Activated CD4-positive, alpha-beta T cell treated with anti-CD3 and anti-CD28 coated beads, Interleukin-10, Interleukin-2, amounts not matched to agents 100 ng/mL and 50 ng/mL, durations not matched to agents 16 hours and 8 hours (primary cell): ENCODE measurements around the gene TCEAL9.
"Not testable (repeated sequence)": the region's sequence is repeated elsewhere in the genome, so short reads cannot be mapped to it uniquely, and the experiment has no call there.

ENCODE experiments used
- DNase-seq: peaks from one replicate; pipeline ENCODE4 v3.0.0-alpha.2; 2020

TCEAL9 gene, protein sequence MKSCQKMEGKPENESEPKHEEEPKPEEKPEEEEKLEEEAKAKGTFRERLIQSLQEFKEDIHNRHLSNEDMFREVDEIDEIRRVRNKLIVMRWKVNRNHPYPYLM

DNA sequence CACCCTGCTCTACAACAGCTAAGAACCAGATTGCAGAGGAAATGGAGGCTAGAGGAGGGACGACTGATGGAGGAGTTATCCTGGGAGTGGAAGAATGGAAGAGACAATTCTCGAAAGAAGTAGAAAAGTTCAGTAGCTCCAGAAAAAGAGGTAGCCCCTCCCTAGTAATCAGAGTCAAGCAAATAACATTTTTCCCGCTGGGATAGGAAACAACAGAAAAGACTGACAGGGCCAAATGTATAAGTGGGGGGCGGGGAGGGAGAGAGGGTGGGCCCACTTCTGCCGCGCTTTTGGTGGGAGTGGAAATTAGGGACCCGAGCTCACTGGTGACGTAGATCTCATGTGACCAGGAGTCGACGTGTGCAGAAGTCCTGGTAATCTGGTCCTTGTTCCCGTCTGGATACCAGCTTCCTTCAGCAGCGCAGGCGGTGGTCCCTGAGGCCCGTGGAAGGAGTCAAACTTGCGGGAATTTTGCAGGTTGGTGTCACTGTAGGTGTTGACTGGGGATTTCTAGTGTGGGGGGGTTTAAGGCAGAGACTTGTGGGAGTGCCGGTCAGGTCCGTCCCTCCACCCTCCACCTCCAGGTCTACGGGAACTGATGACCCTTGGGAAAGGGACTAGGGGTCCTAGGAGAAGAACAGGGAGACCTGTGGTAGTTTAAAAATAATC lies at the start of gene TCEAL9:
TSS of gene TCEAL9 (plus strand) at position 377 of the 669 bp plus-strand sequence. CDS start 1,179 bp downstream, outside the sequence.
- no peak for DNase-seq

DNA sequence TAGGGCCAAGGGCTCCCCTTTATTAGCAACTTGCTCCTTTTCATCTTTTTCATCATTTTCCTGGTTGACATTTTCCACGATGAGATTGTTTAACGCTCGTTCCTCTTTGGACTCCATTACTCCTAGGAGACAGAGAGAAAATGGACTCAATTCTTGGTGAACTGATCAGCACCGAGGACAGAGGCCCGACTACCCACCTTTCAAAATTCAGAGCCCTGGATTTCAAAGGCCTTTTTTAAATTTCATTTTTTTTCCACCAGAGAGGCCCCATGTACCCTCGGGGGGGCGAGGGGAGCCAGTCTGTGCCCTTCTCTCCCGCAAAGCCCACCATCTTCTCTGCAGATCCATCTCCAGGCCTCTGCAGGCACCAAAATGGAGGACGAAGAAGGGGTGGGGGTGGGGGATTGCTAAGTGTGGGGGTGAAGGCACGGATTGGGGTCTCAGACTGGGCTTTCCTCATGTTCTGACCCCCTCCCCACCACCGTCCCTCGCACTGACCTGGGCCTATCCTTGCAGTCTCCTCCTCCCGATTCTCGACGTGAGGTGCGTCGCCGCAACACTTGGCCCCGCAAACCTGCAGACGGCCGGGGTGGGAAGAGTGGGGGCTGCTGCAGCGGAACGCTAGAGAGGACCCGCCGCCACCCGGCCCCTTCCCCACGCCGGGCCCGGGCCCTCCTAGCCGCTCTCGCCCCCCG lies 46.3 kb upstream of the TCEAL9 start:
- DNase-seq: no peak

DNA sequence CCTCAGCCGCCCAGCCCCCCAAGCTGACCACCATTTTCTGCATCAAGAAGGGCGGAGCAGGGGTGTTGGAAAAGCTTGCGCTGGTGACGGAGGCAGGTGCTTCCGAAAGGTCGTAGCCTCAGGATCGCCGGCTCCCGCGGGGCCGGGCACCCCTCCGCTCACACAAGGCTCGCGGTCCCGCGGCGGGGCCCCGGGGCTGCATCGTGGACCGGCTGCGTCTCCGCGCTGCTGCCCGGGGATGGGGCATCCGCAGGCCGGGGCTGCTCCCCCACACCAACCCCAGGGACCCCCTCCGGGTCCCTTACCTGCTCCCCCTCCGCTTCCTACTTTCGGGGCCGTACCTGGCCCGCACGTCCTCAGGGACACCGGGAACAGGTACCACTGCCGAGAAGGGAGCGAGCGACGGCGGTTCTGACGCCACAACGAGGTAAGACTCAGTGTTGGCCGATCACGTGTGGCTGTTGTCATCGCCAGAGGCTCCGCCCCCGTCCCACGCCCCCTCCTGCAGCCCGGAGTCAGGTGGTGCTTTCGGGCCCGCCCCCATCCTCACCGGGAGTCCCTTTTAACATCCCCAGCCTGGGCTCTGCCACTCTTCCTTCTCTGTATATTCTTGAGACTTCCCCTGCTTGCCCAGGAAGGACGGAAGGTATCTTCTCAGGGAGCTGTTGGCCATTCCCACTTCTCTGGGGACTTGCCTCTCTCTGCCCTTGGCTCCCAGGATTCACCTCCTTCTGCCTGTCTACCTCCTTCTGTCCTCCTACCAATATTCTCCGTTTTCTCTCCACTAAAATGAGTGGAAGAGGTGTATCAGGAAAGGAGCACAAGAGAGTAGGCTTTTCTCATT lies 45.5 kb upstream of the TCEAL9 start, which contains the start of gene BEX2:
TSS of gene BEX2 (minus strand) at position 436 of the 844 bp plus-strand sequence. CDS start 1,014 bp downstream, outside the sequence.
- DNase-seq: peak; percentile 80

DNA sequence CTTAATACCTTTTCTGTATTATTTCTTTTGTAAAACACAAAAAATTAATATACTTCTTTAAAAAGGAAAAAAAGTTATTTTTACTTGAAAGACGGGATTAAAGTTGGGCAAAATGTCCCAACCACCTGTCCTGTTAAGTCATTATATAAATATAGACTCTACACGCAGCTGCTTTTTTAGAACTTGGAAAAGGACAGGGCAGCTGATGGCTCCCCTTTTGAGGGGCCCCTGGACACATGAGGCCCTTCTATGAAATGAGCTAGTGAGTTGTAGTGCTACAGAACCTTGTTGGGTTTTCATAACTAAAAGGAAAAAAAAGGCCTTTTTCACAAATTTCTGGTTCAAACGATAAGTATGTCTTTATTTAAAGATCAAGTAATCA lies 44.9 kb upstream of the TCEAL9 start:
- no peak for DNase-seq

DNA sequence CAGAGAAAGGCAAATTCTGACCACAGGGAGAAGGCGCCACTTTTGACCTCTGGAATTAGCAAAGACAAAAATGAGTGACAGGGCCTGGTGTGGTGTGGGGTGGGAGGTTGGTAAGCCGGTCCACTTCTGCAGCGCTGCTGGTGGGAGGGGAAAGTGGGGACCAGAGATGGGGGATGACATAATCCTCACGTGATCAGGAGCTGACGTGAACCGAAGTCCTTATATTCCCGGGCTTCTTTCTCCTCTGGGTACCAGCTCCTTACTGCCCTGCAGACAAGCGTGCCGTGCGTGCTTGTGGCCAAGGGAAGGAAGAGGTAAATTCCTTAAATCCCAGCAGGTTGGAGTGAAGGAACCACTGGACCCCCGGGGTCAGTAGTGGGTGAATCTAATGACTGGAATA lies 26.3 kb upstream of the TCEAL9 start, which contains the start of gene TCEAL7:
TSS of gene TCEAL7 (plus strand) at position 249 of the 400 bp plus-strand sequence. CDS start 1,165 bp downstream, outside the sequence.
- DNase-seq: no peak

DNA sequence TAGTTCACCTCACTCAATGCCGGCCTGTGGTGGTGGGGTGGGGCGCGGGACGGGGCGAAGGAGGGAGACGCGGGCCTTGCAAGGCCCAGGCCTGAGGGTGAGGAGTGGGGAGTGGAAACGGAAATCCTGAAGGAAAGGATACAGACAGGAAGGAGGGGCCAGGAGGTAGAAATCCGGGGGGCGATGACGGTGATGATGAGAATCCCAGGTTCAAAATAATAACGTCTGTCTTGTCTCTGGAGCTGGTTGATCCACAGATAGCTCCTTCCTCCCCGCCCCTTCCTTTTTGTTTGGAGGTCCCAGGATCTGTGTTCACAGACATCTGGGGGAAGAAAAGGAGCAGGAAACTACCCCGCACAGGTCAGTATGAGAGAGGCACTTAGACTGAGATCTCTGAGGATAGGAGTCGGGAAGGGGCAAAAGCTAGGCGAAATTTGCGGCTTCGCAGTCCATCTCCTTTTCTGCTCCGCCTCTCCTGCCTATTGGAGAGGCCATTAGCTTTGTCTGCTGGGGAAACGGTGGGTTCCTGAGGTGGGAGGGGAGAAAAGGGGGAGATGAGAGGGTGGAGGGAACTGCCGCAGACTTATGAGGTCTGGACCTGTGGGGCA lies 25.5 kb upstream of the TCEAL9 start:
- no peak for DNase-seq

DNA sequence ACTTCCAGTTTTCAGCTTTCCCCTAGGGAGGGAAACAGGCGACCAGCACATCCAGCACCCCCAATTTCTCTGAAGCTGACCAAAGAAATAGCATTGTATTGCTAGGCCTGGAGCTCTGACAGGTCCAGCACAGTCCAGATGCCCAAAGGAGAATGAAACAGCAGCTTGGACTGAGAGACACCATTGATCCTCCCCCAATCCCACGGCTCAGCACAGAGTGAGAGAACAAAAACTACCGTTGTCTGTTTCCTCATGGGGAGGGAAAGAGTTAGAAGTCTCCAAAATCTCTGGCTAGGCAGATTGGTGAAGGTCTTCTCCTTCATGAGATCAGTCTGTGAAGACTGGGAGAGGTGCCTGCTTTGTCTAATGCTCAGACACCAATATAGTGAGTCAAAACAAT lies 17.6 kb upstream of the TCEAL9 start:
- no peak for DNase-seq

DNA sequence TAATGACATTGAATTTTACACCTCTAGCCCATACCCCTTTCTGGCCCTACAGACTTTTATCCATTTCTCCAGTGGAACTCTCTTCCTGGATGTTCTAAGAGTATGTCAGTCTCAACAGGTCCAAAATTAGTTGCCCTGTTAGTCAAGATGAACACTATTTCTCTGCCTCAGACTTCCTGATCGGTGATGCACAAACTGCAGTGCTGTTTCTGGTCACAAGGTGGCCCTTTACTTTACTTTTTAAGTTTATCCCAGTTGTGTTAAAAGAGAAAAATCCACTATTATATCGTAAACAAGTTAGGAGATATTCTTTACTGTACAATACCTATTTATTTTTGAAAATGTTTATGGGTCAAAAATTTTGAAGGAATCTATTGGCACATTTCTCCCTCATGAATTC lies 13.2 kb upstream of the TCEAL9 start:
- DNase-seq: peak; percentile 37

DNA sequence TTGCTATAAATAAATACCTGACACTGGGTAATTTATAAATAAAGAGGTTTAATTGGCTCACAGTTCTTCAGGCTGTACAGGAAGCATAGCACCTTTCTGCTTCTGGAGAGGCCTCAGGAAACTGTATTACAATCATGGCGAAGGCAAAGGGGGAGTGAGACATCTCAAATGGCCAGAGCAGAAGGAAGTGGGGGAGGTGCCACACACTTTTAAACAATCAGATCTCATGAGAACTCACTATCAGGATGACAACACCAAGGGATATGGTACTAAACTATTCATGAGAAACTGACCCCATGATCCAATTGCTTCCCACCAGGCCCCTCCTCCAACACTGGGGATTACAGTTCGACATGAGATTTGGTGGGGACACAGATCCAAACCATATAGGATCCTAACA lies 11.7 kb upstream of the TCEAL9 start:
- no peak for DNase-seq

DNA sequence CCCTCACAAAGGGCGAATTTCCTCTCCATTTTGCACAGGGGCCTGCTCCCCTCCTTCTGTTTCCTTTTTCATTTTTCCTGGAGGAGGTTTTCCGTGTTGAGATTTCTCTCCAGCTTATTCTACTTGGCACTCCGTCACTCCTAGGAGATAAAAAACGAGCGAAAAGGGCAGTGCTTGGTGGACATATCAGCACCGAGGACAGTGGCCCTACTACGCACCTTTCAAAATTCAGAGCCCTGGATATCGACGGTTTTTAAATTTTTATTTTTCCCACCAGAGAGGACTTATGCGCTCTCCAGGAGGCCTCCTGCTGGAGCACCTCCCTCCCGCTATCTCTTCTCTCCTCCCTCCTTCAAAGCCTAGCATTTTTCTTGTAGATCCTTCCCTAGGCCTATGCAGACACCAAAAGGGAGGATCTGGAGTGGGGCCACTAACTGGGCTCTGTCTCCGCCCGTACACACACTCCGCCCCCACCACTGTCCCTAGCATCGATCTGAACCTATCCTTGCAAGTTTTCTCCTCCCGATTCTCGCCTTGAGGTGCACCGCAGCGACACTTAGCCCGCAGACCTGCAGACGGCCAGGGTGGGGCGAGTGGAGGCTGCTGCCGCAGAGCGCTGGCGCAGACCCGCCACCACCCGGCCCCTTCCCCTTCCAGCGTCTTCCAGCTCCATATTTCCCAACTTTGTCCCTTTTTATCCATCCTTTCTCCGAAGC lies 8.5 kb upstream of the TCEAL9 start:
- no peak for DNase-seq

DNA sequence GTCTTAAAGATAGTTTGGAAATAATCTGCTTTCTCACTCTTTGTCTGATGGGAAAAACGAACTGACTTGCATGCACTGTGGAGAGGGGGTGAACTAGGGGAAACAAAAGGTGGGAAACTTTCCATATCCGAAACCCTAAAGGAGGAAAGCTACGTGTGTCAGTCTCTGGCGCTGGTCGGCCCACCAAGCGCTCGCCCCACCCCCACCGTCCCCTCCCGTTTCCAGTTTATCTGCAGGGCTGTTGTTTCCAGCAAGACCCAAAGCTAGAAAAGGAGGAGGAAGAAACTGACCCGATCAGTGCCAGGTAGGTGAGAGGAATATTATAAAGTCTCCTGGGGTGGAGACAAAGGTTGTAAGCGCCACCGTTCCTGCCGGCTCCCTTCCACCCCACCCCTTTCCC lies 552 bp downstream of the TCEAL9 start:
- DNase-seq: no peak

DNA sequence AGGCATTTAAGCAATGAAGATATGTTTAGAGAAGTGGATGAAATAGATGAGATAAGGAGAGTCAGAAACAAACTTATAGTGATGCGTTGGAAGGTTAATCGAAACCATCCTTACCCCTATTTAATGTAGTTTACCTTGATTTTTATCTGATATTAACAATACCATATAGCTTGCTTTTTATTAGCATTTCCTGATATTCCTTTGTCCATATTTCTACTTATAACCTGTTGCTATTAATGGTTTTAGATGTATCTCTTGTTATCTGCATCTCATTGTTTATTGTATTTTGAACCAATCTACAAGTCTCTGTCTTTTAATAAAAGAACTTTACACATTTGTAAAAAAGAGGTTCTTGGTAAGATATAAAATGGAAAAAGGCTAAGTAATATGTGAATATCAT lies 1.6 kb downstream of the TCEAL9 start:
- DNase-seq: no peak

DNA sequence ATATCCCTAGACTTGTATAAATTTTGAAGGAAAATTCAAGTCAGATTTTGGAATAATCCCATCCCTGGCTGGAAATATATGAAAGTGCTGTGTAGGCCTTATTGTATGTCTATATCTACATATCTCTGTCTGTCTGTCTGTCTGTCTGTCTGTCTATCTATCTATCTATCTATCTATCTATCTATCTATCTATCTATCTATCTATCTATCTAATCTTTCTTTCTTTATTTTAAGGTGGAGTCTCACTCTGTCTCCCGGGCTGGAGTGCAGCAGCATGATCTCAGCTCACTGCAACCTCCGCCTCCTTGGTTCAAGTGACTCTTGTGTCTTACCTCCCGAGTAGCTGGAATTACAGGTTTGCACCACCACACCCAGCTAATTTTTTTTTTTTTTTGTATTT lies 3.3 kb downstream of the TCEAL9 start:
- not testable (repeated sequence) for DNase-seq

DNA sequence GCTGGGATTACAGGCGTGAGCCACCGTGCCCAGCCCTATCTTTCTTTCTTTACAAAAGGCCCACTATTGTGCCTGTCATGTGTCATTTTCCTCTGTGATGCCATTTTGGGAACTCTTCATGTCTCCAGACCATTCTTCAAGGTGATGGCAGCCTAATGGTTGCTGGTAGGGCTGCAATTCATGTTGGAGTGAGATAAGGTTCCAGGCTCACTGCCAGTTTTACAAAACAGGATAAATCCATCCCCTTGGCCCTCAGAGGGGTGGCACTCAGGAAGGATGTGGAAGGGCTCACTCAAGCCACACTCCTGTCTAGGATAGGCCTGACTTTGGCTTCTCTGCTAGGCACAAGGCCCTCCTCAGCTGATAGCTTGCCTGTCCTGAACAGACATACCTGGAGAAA lies 3.8 kb downstream of the TCEAL9 start:
- no peak for DNase-seq

DNA sequence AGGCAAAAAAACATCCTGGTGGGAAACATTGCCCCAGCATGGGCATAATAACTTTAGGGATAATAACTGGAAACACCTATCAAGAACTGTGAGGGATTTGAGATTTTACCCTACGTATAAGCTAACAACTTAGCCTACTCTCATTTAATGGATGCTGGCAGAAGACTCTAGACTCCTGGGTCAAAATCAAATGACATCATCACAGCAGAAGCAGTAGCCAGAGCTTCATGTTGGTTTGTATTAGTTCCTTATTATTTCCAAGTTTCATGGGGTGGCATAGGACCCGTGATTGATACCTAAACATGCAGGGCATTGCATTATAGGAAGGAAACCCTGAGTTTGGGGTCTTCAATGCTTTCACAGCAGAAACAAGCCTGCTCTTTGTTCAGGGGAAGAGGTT lies 4.6 kb downstream of the TCEAL9 start:
- no peak for DNase-seq

DNA sequence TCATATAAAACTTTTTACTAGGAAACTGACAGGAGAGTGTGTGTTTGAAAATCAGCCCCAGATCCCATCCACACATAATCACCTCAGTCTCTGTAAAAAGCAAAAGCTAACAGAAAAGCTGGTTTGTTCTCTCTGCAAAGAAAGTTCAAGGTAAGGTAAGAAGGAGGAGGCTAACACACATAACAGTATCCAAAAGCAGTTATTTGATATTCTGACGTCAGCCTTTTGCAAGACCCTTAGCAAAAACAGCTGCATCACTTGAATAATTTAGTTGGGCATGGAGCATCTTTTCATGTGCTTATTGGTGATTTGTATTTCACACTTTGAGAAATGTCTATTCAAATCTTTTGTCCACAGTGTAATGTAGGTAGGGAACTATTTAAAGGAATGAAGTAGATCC lies 5.5 kb downstream of the TCEAL9 start:
- DNase-seq: no peak

DNA sequence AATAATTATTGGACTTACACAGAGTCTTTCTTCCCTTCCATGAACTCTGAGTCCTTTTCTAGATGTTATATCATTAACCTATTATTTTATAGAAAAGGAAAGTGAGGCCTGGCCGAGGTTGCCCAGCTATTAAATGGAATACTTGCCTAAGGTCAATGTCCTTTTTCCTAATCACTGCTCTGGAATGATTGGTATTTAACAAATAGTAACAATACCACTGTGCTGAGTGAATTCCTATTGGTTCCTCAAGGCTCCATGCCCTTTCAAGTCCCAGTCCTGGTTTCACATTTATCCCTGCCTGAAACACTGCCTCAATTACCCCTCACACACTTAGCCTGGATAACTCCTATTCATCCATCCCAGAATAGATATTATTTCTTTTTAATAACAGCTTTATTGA lies 6.2 kb downstream of the TCEAL9 start:
- no peak for DNase-seq

DNA sequence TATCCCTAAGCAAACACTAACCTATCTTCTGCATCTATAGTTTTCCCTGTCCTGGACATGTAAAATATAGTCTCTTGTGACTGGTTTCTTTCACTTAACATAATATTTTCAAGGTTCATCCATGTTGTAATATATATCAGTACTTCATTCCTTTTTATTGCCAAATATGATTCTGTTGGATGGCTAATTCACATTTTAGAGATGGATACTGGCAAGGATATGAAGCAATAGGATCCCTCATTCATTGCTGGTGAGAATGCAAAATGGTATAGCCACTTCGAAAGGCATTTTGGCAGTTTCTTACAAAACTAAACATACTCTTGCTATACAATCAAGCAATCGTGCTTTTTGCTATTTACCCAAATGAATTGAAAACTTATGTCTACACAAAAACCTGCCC lies 6.7 kb downstream of the TCEAL9 start:
- DNase-seq: no peak

DNA sequence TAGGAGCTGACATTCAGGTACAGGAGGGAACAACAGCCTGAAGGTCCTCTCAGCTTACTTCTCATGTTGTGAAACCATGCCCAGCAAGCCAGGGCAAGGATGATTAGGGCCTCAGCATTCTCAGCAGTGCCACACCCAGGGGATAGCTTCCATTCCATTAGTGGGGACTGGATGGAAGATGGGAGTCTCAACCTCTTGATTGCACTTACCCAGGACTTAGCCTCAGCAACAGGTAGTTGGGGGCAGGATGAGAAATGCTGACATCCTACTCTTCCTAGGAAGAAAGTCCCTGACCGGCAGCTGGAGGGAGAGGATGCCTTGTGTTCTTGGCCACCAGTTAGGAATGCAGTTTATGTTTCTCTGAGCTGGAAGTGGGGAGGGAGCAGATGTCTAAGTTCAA lies 11.2 kb downstream of the TCEAL9 start:
- DNase-seq: no peak

DNA sequence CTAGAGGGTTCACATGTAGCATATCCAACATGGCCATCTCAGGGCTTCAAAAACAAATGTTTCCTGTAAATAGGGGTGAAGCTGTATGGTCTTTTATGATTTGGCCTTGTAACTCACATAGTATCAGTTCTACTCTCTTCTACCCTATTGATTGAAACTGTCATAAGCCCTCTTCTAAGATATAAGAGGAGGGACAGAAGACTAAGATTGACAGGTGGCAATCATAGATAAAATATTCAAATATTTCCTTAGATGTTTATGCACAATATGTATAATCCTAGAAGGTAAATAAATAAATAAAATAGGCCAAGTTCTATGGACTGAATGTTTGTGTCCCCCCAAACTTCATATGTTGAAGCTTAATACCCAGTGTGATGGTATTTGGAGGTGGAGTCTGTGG lies 13.2 kb downstream of the TCEAL9 start:
- DNase-seq: no peak

DNA sequence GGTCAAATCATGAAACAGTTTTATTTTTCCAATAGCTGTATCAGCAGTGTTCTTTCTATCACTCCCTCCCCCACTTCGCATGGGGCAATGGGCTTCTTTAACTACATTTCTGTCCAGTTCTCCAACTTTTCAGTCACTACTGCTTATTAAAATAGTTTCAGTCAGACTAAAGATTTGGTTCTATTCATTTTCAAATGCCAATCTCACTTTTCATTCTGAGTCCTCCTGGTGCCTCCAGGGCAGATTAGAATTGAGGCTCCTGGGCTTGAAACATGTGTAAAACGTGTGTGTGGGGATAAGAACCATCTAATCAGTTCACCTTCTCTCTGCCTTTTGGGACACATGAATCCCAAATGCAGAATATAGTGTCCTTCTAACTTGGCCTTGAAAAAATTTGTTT lies 16.6 kb downstream of the TCEAL9 start:
- DNase-seq: no peak

DNA sequence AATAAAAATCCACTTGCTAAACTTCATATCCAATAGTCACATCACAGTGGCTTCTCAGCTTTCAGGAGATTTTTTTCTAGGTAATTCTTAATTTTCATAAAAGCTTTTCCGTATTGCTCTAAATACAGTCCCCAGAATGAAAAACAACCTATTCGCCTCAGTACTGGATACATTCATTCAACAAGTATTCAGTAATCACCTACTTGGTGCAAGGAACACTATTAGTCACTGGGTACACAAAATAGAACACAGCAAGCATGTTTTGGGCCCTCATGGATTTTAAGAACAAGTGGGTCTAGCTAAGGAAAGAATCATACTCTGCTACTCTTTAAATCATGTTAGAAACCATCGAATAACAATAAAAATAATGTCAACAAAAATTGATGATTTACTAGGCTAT lies 17.3 kb downstream of the TCEAL9 start:
- DNase-seq: no peak
